HCT116 (cell line): ENCODE measurements around the gene LPCAT2. TPM values are rescaled to one million over a fixed set of nuclear protein-coding genes. Genes with fewer than 3 reads are reported as not detected.

Experiments
- ATAC-seq: fragments of 200-7000 bp; cut with Tn5 transposase; 2 replicates; pipeline ENCODE4 v1.9.1; 2020; ENCODE audit warnings: mild to moderate bottlenecking, moderate library complexity
- BruUV-seq: library from RNA; stranded (reverse); fragments of 400-500 nt; replicated peaks from 2 replicates; lab custom pipeline; 2021; lab: Mats Ljungman, UMichigan
- CTCF ChIA-PET: fragments of 300-600 bp; sonication (Branson Sonifier 250); formaldehyde crosslinking; loops from one replicate; lab custom pipeline; 2021; ENCODE audit warnings: antibody characterized with exemption; lab: Charles Lee
- POLR2A ChIA-PET: fragments of 300-600, 350-600 bp; sonication (Branson Sonifier 250); formaldehyde crosslinking; loops from one replicate; lab custom pipeline; 2021; ENCODE audit warnings: antibody characterized with exemption; lab: Charles Lee
- RAD21 ChIA-PET, 2 experiments: fragments of 300-600 bp; sonication (Branson Sonifier 250); formaldehyde crosslinking; loops; one replicate each; lab custom pipeline; 2023; ENCODE audit warnings: low total read pairs in 2 of 2; ENCODE audit not compliant: uncharacterized antibody in 2 of 2, unreplicated experiment in 2 of 2, low non-redundant PET in 1 of 2; lab: Charles Lee
- DNase-seq: peaks from one replicate; pipeline ENCODE4 v3.0.0-alpha.2; 2010; ENCODE audit warnings: low read depth, low spot score
- H2AFZ ChIP-seq: fragments of 200-600 bp; shearing (Covaris generic), sonication (generic); 2 replicates; pipeline ENCODE4 v1.6.1; 2017; ENCODE audit warnings: low read depth, mixed run types, mixed read lengths, antibody characterized with exemption, low read length; ENCODE audit not compliant: poor library complexity, severe bottlenecking
- H3K27ac ChIP-seq: 2 replicates; pipeline ENCODE4 v1.5.1; 2012; ENCODE audit warnings: low read depth, low read length
- H3K27me3 ChIP-seq: fragments of 200-600 bp; sonication (generic); 2 replicates; pipeline ENCODE4 v1.6.1; 2016; ENCODE audit warnings: mixed run types, low read length, mixed read lengths; ENCODE audit not compliant: insufficient read depth
- H3K36me3 ChIP-seq, 2 experiments: fragments of 200-500 bp in 1 of 2; fragments of 200-600 bp in 1 of 2; sonication (Bioruptor generic) in 1 of 2; sonication (generic) in 1 of 2; 2 replicates each; pipeline versions ENCODE4 v1.5.1 to v1.6.1; 2014 to 2016; ENCODE audit warnings: low read length in 2 of 2, inconsistent platforms in 1 of 2, mixed read lengths in 1 of 2, mixed run types in 1 of 2; ENCODE audit not compliant: insufficient read depth in 2 of 2, control insufficient read depth in 1 of 2
- H3K4me1 ChIP-seq, 2 experiments: fragments of 200-600 bp in 1 of 2; sonication (generic) in 1 of 2; 2 replicates each; pipeline versions ENCODE4 v1.5.1 to v1.6.1; 2012 to 2017; ENCODE audit warnings: low read length in 2 of 2, inconsistent platforms in 1 of 2, mild to moderate bottlenecking in 1 of 2, mixed read lengths in 1 of 2, mixed run types in 1 of 2, moderate library complexity in 1 of 2; ENCODE audit not compliant: insufficient read depth in 2 of 2, control insufficient read depth in 1 of 2
- H3K4me2 ChIP-seq: fragments of 200-600 bp; sonication (generic); 2 replicates; pipeline ENCODE4 v1.6.1; 2017; ENCODE audit warnings: mixed run types, low read length, mixed read lengths
- H3K4me3 ChIP-seq, 2 experiments: fragments of 200-600 bp in 1 of 2; sonication (generic) in 1 of 2; replicated peaks in 1 of 2; 2 replicates each; pipeline ENCODE4 v1.5.1; 2011 to 2016; ENCODE audit warnings: low read length in 2 of 2, control low read depth in 1 of 2, low read depth in 1 of 2, mild to moderate bottlenecking in 1 of 2, mixed read lengths in 1 of 2, mixed run types in 1 of 2
- H3K79me2 ChIP-seq: fragments of 200-600 bp; sonication (generic); 2 replicates; pipeline ENCODE4 v1.6.1; 2017; ENCODE audit warnings: mild to moderate bottlenecking, mixed run types, low read length, moderate library complexity, mixed read lengths; ENCODE audit not compliant: insufficient read depth
- H3K9ac ChIP-seq: fragments of 200-600 bp; sonication (generic); 2 replicates; pipeline ENCODE4 v1.6.1; 2016; ENCODE audit warnings: low read length, mixed read lengths
- H3K9me2 ChIP-seq: fragments of 200-600 bp; sonication (generic), shearing (Covaris generic); 2 replicates; pipeline ENCODE4 v1.6.1; 2017; ENCODE audit warnings: mixed run types, mild to moderate bottlenecking, moderate library complexity; ENCODE audit not compliant: insufficient read depth
- H3K9me3 ChIP-seq, 2 experiments: fragments of 200-500 bp in 1 of 2; fragments of 200-600 bp in 1 of 2; sonication (Bioruptor generic) in 1 of 2; sonication (generic) in 1 of 2; 2 replicates each; pipeline ENCODE4 v1.6.1; 2014 to 2017; ENCODE audit warnings: low read length in 2 of 2, mixed read lengths in 2 of 2, inconsistent platforms in 1 of 2, low read depth in 1 of 2, mild to moderate bottlenecking in 1 of 2, mixed run types in 1 of 2, moderate library complexity in 1 of 2; ENCODE audit not compliant: control insufficient read depth in 1 of 2, insufficient read depth in 1 of 2
- H4K20me1 ChIP-seq: fragments of 200-600 bp; sonication (generic), shearing (Covaris generic); 2 replicates; pipeline ENCODE4 v1.6.1; 2017; ENCODE audit warnings: mixed run types, mild to moderate bottlenecking, moderate library complexity; ENCODE audit not compliant: insufficient read depth
- ELF1 ChIP-seq: IDR thresholded peaks from 2 replicates; pipeline ENCODE4 v1.6.1; 2012; ENCODE audit warnings: low read depth, borderline replicate concordance
- EZH2 ChIP-seq: fragments of 200-600 bp; sonication (generic); IDR thresholded peaks from 2 replicates; pipeline ENCODE4 v1.6.1; 2017; ENCODE audit warnings: antibody characterized with exemption, mixed run types
- EZH2phosphoT487 ChIP-seq: fragments of 200-600 bp; IDR thresholded peaks from 2 replicates; pipeline ENCODE4 v1.6.1; 2018; ENCODE audit warnings: antibody characterized with exemption, borderline replicate concordance
- FOSL1 ChIP-seq: IDR thresholded peaks from 2 replicates; pipeline ENCODE4 v1.6.1; 2012; ENCODE audit warnings: low read depth
- JUND ChIP-seq: IDR thresholded peaks from 2 replicates; pipeline ENCODE4 v1.6.1; 2012
- POLR2A ChIP-seq: IDR thresholded peaks from 2 replicates; pipeline ENCODE4 v1.7.0; 2011; ENCODE audit warnings: borderline replicate concordance; ENCODE audit not compliant: insufficient read depth, insufficient read length; ENCODE audit errors: extremely low read depth
- POLR2AphosphoS5 ChIP-seq: IDR thresholded peaks from 2 replicates; pipeline ENCODE4 v1.6.1; 2011; ENCODE audit warnings: mild to moderate bottlenecking, low read depth, low read length, moderate library complexity
- RAD21 ChIP-seq: IDR thresholded peaks from 2 replicates; pipeline ENCODE4 v1.6.1; 2012; ENCODE audit warnings: low read depth, mild to moderate bottlenecking
- SIN3A ChIP-seq: IDR thresholded peaks from 2 replicates; pipeline ENCODE4 v1.6.1; 2012; ENCODE audit warnings: low read depth
- SP1 ChIP-seq: IDR thresholded peaks from 2 replicates; pipeline ENCODE4 v1.6.1; 2012; ENCODE audit warnings: low read depth
- SRF ChIP-seq: IDR thresholded peaks from 2 replicates; pipeline ENCODE4 v1.6.1; 2012; ENCODE audit warnings: low read depth
- TCF7L2 ChIP-seq: IDR thresholded peaks from 2 replicates; pipeline ENCODE4 v1.7.0; 2011; ENCODE audit warnings: borderline replicate concordance, inconsistent platforms; ENCODE audit not compliant: insufficient read depth, insufficient read length; ENCODE audit errors: extremely low read depth
- YY1 ChIP-seq: IDR thresholded peaks from 2 replicates; pipeline ENCODE4 v1.6.1; 2011; ENCODE audit warnings: low read length, low read depth, moderate library complexity, mild to moderate bottlenecking; ENCODE audit not compliant: insufficient replicate concordance; ENCODE audit errors: extremely low read depth
- ZFX ChIP-seq: fragments of 450-650 bp; IDR thresholded peaks from 2 replicates; pipeline ENCODE4 v1.6.1; 2017
- ZNF274 ChIP-seq: fragments of 200-500 bp; sonication (Bioruptor generic); IDR thresholded peaks from 2 replicates; pipeline ENCODE4 v1.6.1; 2014; ENCODE audit warnings: mild to moderate bottlenecking, low read depth, low read length, inconsistent platforms
- intact Hi-C: fragments of 100-400 bp; cut with micrococcal nuclease; formaldehyde crosslinking; loops from 2 replicates; pipeline ENCODE4 v1.10.0; 2022
- total RNA-seq: library from RNA; stranded (reverse); gene quantifications from one replicate; pipeline ENCODE4 v1.2.1, GENCODE V29; 2021; ENCODE audit not compliant: unreplicated experiment
- TF ChIP-seq, protein P1 (sequence below): IDR thresholded peaks from 2 replicates; pipeline ENCODE4 v1.6.1; 2012
- TF ChIP-seq, protein P2 (sequence below): IDR thresholded peaks from 2 replicates; pipeline ENCODE4 v1.6.1; 2012
- TF ChIP-seq, protein P3 (sequence below), 3 experiments: fragments of 200-600 bp in 1 of 3; sonication (generic) in 1 of 3; IDR thresholded peaks in 2 of 3; conservative IDR thresholded peaks in 1 of 3; 2 replicates each; pipeline ENCODE4 v1.5.1; 2012 to 2017; ENCODE audit warnings: low read depth in 2 of 3, low read length in 2 of 3, antibody characterized with exemption in 1 of 3, borderline replicate concordance in 1 of 3, control low read depth in 1 of 3, mild to moderate bottlenecking in 1 of 3, mixed read lengths in 1 of 3, mixed run types in 1 of 3, moderate library complexity in 1 of 3; ENCODE audit not compliant: insufficient read depth in 1 of 3

The LPCAT2 gene
- total RNA-seq, 1 experiment from 2014 or later = 13.1 TPM

DNA sequence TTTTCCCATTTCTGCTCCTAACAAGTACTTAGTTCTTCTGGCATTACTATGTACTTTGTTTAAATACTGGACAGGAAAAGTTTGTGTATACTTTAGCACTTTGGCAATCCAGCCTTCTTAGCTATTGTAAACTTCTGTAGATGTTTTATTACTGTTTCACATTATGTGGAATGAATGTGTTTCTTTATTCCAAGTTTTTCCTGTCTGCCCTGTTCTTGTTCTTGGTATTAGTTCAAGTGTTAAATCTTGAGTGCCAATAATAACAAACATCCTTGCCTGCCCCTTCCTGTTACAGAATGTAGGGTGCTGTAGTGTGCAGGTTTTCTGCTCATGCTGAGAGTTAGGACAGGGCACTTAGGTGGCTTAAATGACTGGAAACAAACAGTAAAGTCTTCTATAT is 50.4 kb downstream of the LPCAT2 start:
- no peak overlapping the region for H2AFZ ChIP-seq
- H4K20me1 ChIP-seq = no peaks in the 10 kb centered on the region
- no peak overlapping the region for H3K9ac ChIP-seq
- no peak overlapping the region for H3K4me3 ChIP-seq
- POLR2A ChIA-PET = no interaction called here
- no TSS peak for BruUV-seq
- no peaks in the 10 kb centered on the region for H3K36me3 ChIP-seq
- H3K4me2 ChIP-seq = no peak overlapping the region
- CTCF ChIA-PET = interaction anchor here (1.0 to 1.1 kb wide), 2 partner anchors 57 to 94 kb away, joined by 3 to 4 read pairs; no protein-coding TSS in a partner anchor
- no peaks in the 10 kb centered on the region for H3K9me3 ChIP-seq
- ATAC-seq = no peak
- no peaks in the 10 kb centered on the region for H3K9me2 ChIP-seq
- RAD21 ChIA-PET = no interaction called here
- intact Hi-C loops = no loop called here
- H3K4me1 ChIP-seq = no peaks in the 10 kb centered on the region
- TF ChIP-seq EZH2 (no peak), RAD21 (no peak)
- H3K79me2 ChIP-seq = no peaks in the 10 kb centered on the region
- DNase-seq = no peak
- H3K27ac ChIP-seq = no peak overlapping the region
- H3K27me3 ChIP-seq = no peaks in the 10 kb centered on the region

DNA sequence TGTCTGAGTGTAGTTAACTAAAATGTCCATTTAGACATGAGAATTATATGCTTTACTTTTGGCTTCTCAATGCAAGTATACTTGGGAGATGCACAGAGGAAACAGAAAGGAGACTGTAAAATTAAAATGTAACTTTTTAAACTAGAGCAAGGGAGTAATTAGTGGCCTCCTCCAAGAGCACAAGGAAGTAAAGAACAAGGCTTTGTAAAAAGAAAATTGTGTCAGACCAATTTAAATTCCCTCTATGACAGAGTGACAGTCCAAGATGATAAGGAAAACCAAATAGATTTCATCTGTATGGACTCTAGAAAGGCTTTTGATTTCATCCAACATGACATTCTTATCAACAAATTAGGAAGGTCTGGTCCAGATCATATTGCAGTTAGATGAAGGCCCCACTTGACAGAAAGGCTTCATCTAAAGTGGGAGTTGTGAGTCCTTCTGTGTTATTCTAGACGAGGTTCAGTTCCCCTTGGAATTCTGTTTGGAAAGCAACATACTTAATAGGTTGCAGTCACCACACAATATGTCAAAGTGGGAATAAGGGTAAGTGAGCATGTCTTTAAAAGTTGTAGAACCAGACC is 51.2 kb downstream of the LPCAT2 start:
- Histone ChIP-seq H3K4me3 (no peak overlapping the region), H2AFZ (no peak overlapping the region), H3K27ac (no peak overlapping the region), H3K36me3 (no peaks in the 10 kb centered on the region), H3K27me3 (no peaks in the 10 kb centered on the region), H3K79me2 (no peaks in the 10 kb centered on the region), H3K4me2 (no peak overlapping the region), H4K20me1 (no peaks in the 10 kb centered on the region), H3K9me2 (no peaks in the 10 kb centered on the region), H3K9ac (no peak overlapping the region), H3K4me1 (no peaks in the 10 kb centered on the region), H3K9me3 (no peaks in the 10 kb centered on the region)
- intact Hi-C loops = no loop called here
- ChIA-PET CTCF (no interaction called here), POLR2A (no interaction called here), RAD21 (no interaction called here)
- TF ChIP-seq JUND (no peak), SRF (no peak), ELF1 (no peak), YY1 (no peak), POLR2A (no peak), ZFX (no peak), EZH2phosphoT487 (no peak), POLR2AphosphoS5 (no peak), TCF7L2 (no peak), SP1 (no peak), SIN3A (no peak), FOSL1 (no peak), ZNF274 (no peak), RAD21 (no peak), EZH2 (no peak)
- TF ChIP-seq, protein P1, sequence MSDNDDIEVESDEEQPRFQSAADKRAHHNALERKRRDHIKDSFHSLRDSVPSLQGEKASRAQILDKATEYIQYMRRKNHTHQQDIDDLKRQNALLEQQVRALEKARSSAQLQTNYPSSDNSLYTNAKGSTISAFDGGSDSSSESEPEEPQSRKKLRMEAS = no peak
- TF ChIP-seq, protein P2, sequence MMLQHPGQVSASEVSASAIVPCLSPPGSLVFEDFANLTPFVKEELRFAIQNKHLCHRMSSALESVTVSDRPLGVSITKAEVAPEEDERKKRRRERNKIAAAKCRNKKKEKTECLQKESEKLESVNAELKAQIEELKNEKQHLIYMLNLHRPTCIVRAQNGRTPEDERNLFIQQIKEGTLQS = no peak
- TF ChIP-seq, protein P3, sequence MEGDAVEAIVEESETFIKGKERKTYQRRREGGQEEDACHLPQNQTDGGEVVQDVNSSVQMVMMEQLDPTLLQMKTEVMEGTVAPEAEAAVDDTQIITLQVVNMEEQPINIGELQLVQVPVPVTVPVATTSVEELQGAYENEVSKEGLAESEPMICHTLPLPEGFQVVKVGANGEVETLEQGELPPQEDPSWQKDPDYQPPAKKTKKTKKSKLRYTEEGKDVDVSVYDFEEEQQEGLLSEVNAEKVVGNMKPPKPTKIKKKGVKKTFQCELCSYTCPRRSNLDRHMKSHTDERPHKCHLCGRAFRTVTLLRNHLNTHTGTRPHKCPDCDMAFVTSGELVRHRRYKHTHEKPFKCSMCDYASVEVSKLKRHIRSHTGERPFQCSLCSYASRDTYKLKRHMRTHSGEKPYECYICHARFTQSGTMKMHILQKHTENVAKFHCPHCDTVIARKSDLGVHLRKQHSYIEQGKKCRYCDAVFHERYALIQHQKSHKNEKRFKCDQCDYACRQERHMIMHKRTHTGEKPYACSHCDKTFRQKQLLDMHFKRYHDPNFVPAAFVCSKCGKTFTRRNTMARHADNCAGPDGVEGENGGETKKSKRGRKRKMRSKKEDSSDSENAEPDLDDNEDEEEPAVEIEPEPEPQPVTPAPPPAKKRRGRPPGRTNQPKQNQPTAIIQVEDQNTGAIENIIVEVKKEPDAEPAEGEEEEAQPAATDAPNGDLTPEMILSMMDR (IDR thresholded peaks at IDR 0.05 in 2 of 3, conservative IDR thresholded peaks at IDR 0.05 in 1 of 3; ENCODE audit: borderline replicate concordance in 1 of 3, insufficient read depth in 1 of 3, low read depth in 2 of 3, low read length in 2 of 3) = no peak
- ATAC-seq (no peak), DNase-seq (no peak)
- BruUV-seq = no TSS peak
